GM19193 (cell line): Measurements from ENCODE around the gene CENPB.

ENCODE experiments used
- POLR2A ChIP-seq: IDR thresholded peaks from 4 replicates; pipeline ENCODE4 v1.6.1; 2011; ENCODE audit not compliant: insufficient read depth, insufficient read length; ENCODE audit errors: extremely low read depth

The CENPB gene

GRCh38 chr20:3783068-3783489 is 3.5 kb downstream of the CENPB start:
- TF ChIP-seq POLR2A: no peak

GRCh38 chr20:3782597-3782996 is 3.9 kb downstream of the CENPB start:
- no peak for TF ChIP-seq POLR2A

DNA sequence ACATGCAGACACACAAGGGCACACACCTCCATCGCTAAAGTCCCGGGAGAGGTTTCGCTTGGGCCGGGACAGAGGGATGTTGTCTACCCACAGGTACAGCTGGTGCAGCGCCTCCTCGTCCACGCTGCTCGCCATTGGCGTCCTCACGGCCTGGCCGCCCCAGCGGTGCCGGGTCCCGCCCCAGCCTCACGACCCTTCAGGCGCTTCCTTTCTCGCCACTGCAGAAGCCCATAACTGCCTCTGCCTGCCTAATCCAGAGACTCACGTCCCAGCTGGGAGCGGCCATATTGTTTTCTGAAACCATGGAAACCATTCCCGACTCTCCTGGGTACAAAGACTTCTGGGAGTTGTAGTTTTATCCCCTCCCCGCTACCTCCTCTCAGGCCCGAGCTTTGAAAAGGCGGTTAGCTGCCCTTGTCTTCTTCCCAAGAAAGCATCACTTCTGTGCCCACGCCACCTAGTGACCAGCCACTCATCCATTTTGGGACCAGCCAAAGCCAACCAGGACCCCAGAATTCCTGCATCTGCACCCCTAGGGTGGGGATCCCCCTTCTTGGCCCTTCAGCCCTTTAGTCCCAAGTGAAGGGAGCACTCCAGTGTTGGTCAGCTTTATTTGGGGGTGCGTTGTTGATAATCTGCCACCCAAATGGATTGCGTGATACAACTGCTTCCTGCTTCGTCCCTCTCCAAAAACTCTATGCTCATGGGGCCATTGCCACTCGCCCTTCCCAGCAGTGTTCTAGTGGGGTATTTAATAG is 5.2 kb downstream of the CENPB start, which contains the start of gene SPEF1:
SPEF1 (minus strand) TSS at position 296 of the 758 bp plus-strand sequence; CDS start at position 135, 161 bp downstream.
- TF ChIP-seq POLR2A: peak; percentile 13

DNA sequence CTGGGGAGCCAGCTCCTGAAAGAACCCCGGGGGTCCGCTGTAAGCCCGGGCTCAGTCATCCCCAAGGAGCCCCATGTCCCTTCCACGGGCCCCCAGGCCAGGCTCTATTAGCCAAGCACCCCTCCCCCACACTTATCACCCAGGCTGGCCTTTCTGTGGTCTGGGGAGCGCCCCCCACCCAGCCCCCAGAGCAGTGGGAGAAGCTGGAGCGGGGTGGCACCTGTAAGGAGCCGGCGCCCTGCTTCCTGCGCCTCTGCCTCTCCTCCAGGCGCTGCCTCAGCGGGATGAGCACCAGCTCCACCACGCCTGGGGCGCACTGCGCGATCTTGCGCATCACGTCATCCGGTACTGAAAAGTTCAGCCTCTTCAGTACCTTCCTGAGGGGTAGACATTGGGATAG is 7.6 kb downstream of the CENPB start:
- no peak for TF ChIP-seq POLR2A

GRCh38 chr20:3777716-3778629 is 8.6 kb downstream of the CENPB start:
- TF ChIP-seq POLR2A: no peak

- TF ChIP-seq POLR2A: no peak
These were observed 9.2 kb downstream of the CENPB start for GRCh38 chr20:3777381-3777715.

GRCh38 chr20:3775457-3776108 is 11.0 kb downstream of the CENPB start:
- TF ChIP-seq POLR2A: no peak

DNA sequence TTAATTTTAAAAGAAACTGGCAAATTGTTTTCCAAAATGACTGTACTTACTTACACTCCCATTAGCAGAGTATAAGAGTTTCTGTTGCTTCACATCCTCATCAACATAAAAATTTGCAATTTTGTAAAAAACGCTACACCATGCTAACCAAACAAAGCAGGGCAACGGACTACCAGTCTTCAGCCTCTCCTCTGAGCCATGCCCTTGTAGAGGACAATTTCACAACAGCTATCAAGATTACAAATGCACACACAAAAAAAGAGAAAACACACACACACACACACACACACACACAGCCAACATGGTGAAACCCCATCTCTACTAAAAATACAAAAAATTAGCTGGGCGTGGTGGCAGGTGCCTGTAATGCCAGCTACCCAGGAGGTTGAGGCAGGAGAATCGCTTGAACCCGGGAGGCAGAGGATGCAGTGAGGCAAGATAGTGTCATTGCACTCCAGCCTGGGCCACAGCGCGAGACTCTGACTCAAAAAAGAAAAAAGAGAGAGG is 14.9 kb downstream of the CENPB start:
- TF ChIP-seq POLR2A: no peak

DNA sequence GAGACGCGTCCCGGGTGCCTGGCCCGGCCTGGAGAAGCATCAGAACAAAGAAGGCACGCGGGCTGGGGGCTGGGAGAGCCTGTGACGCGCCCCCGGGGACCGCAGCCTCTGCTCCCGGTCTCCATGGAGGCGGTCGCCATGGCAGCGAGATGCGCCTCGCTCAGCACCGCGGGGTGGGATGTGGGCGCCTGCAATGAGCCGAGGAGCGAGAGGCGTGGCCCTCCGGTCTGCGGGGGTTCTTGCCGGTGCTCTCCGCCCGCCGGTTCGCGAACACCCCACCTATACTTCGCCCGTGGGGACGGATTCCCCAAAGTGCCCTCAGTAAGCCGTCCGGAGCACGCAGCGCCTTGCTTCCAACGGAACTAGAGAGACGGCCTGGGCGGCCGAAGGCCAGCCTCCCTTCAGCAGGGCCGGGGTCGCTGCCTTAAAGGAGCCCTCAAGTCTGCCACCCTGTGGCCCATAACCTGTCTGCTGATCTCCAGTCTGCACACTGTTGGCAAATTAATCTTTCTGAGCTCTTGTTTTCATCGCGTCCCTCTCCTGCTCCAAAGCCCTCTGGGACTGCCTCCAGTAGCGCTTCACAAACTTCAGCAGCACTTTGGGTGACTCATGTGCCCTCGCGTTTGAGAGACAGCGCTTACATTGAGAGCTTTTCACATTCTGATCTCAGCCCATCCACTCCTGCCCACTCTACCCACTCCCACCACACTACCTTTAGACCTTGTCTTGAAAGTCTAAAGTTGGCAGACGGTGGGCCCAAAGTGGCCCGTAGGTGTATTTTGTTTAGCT is 18.0 kb downstream of the CENPB start:
- no peak for TF ChIP-seq POLR2A

DNA sequence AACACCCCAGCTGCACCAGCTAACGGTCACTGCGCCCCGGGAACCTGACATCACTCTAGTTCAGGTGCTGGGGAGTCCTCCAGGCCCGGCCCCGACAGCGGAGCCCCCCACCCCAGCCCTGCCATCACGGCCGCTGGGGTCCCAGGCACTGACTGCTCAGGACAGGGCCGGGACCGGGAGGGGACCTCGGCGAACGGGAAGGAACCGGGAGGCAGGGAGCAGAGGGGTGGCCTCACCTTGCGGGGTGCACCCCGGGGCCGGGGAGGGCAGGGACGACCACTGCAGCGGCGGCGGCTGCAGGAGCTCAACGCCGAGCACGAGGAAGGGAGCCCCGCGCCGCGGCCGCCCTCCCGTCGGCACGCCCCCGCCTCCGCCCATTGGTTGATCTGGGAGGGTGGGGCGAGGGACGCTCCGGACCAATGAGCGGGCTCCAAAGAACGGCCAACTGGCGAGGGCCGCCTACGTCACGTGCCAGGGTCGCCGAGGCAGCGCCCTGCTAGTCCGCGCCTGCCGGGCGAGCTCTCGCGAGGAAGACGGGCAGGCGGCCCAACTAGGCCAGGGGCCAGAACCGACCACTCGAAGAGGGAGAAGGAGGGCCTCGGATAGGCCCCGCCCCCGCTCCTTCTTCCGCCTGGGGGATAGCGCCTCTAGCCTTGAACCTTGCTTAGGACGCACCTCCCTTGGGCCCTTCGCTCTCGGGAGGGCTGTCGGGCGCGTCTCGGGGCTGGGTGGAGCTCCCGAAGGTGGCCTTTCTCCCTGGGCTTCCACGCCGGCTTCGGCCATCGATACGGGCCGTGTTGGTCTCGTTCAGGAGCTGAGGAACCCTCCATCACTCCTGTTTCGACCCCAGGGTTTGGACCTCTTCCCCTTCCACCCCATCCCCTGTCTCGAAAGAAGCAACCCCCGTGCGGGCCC is 18.9 kb downstream of the CENPB start, which contains the start of gene ADISSP:
ADISSP (minus strand) TSS at position 327 of the 915 bp plus-strand sequence. CDS start 7,653 bp downstream, outside the sequence.
- TF ChIP-seq POLR2A: peak; percentile 73

DNA sequence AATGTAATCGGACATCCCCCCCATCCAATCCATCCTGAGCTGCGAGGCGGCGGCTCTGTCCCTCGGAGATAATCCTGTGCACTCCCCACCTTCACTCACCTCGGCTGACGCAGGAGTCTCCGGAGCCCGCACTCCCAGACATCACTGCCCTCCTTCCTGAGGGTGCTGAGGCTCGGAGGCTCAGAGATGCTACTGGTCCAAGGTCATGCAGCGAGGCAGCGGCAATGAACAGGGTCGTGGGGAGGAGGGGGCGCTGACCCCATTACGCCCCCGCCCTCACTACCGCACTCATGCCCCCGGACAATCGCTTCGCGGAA is 19.5 kb downstream of the CENPB start:
- TF ChIP-seq POLR2A: no peak

GRCh38 chr20:3766422-3767109 is 20.0 kb downstream of the CENPB start:
- TF ChIP-seq POLR2A: no peak
